ENCODE measurements around the gene SULT1A1. TPM values are rescaled to one million over a fixed set of nuclear protein-coding genes. Genes with fewer than 3 reads are reported as not detected.
"Not testable (repeated sequence)": the region's sequence is repeated elsewhere in the genome, so short reads cannot be mapped to it uniquely, and the experiment has no call there.

SULT1A1 gene
- total RNA-seq, 2 donors from 2014 or later: 7.0 to 27.2 TPM

GRCh38 chr16:28606291-28607115 is 3.3 kb downstream of the SULT1A1 start:
- Histone ChIP-seq H3K4me1 (ENCODE audit: control insufficient read depth in 1 of 2, low read depth in 2 of 2) (no peaks in the 10 kb centered on the region), H3K27ac (no peak overlapping the region), H3K27me3 (replicated peaks; ENCODE audit: insufficient read depth) (no peaks in the 10 kb centered on the region), H3K36me3 (no peaks in the 10 kb centered on the region), H3K9me3 (no peaks in the 10 kb centered on the region), H3K4me3 (no peak overlapping the region)
- DNase-seq (ENCODE audit: low spot score) (no peak), ATAC-seq (ENCODE audit: insufficient number of reproducible peaks, low FRiP score, low read depth) (no peak)
- no peak for TF ChIP-seq CTCF (IDR thresholded peaks at IDR 0.05)

- no peaks in the 10 kb centered on the region for H3K4me1 ChIP-seq (ENCODE audit: control insufficient read depth in 1 of 2, low read depth in 2 of 2)
- H3K27ac ChIP-seq: no peak overlapping the region
- H3K9me3 ChIP-seq: no peaks in the 10 kb centered on the region
- TF ChIP-seq CTCF (IDR thresholded peaks at IDR 0.05): no peak
- ATAC-seq (ENCODE audit: insufficient number of reproducible peaks, low FRiP score, low read depth) (no peak), DNase-seq (ENCODE audit: low spot score) (no peak)
- no peak overlapping the region for H3K4me3 ChIP-seq
- no peaks in the 10 kb centered on the region for H3K36me3 ChIP-seq
- H3K27me3 ChIP-seq (replicated peaks; ENCODE audit: insufficient read depth): no peaks in the 10 kb centered on the region
Measured at GRCh38 chr16:28604186-28604565, 5.7 kb downstream of the SULT1A1 start.

DNA sequence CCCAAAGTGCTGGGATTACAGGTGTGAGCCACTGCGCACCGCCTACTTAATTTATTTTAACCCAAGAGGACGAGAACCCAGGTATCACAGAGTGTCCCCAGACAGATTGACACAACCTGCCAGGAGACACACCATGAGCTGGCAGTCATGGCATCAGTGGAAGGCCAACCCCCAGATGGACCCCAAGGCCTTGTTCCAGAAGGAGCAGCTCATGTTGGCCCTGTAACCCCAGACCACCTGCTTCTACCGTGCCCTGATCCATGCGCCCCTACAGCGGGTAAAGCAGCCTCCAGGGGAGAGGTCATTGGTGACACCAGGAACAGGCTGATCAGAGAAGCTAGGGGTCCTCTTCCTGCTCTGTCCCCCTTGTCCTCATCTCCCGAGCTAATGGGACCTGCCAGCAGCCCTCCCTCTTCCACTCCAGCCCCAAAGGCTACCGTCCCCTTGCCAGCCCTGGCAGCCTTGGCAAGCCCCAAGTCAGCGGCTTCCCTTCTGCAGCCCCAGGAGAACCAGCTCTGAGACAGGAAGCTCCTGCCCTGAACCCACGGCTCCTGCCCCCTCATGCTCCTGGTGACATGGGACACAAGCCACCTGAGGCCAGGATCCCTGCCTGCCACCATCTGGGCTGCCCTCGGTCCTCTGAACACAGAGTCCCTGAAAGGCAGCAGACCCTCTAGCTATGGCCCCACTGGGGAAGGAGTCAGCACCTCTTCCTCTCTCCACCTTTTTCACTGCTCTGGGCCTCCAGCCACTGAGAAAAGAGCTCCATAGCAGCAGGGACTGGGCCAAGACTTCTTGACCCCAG is 6.3 kb downstream of the SULT1A1 start:
- ATAC-seq (ENCODE audit: insufficient number of reproducible peaks, low FRiP score, low read depth): no peak
- TF ChIP-seq CTCF (IDR thresholded peaks at IDR 0.05): no peak
- DNase-seq (ENCODE audit: low spot score): no peak
- H3K4me3 ChIP-seq: no peak overlapping the region
- H3K4me1 ChIP-seq (ENCODE audit: control insufficient read depth in 1 of 2, low read depth in 2 of 2): no peaks in the 10 kb centered on the region
- H3K36me3 ChIP-seq: no peaks in the 10 kb centered on the region
- no peaks in the 10 kb centered on the region for H3K9me3 ChIP-seq
- H3K27ac ChIP-seq: no peak overlapping the region
- H3K27me3 ChIP-seq (replicated peaks; ENCODE audit: insufficient read depth): no peaks in the 10 kb centered on the region

DNA sequence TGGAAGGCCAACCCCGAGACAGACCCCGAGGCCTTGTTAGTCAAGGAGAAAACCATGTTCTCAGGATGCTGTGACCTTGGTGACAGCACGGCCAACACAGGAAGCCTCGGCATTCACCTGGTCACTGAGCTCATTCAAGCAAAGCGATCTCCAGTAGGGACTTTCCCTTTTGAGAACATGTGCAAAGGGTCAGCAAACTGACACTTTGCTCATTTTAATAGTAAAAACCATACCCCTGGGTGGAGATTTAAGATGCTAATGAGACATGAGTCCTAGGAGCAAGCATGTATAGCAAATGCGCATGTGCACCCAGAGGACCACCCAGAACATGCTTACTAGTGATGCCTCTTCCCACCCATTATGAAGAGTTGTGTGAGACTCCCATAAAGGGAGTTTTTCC is 7.3 kb downstream of the SULT1A1 start:
- no peak for ATAC-seq (ENCODE audit: insufficient number of reproducible peaks, low FRiP score, low read depth)
- H3K36me3 ChIP-seq: no peaks in the 10 kb centered on the region
- H3K9me3 ChIP-seq: no peaks in the 10 kb centered on the region
- no peak overlapping the region for H3K27ac ChIP-seq
- no peaks in the 10 kb centered on the region for H3K4me1 ChIP-seq (ENCODE audit: control insufficient read depth in 1 of 2, low read depth in 2 of 2)
- TF ChIP-seq CTCF (IDR thresholded peaks at IDR 0.05): no peak
- H3K4me3 ChIP-seq: no peak overlapping the region
- DNase-seq (ENCODE audit: low spot score): no peak
- H3K27me3 ChIP-seq (replicated peaks; ENCODE audit: insufficient read depth): no peaks in the 10 kb centered on the region

- not testable (repeated sequence) for DNase-seq (ENCODE audit: low spot score); H3K9me3 ChIP-seq; ATAC-seq (ENCODE audit: insufficient number of reproducible peaks, low FRiP score, low read depth); H3K27me3 ChIP-seq (replicated peaks; ENCODE audit: insufficient read depth); H3K36me3 ChIP-seq; H3K4me3 ChIP-seq; H3K27ac ChIP-seq; H3K4me1 ChIP-seq (ENCODE audit: control insufficient read depth in 1 of 2, low read depth in 2 of 2)
Measured at GRCh38 chr16:28602062-28602461, 7.8 kb downstream of the SULT1A1 start.

GRCh38 chr16:28601589-28601988 is 8.3 kb downstream of the SULT1A1 start:
- H3K27me3 ChIP-seq (replicated peaks; ENCODE audit: insufficient read depth); H3K36me3 ChIP-seq; H3K4me3 ChIP-seq; H3K9me3 ChIP-seq; DNase-seq (ENCODE audit: low spot score); H3K4me1 ChIP-seq (ENCODE audit: control insufficient read depth in 1 of 2, low read depth in 2 of 2); ATAC-seq (ENCODE audit: insufficient number of reproducible peaks, low FRiP score, low read depth); H3K27ac ChIP-seq: not testable (repeated sequence)

- not testable (repeated sequence) for H3K4me1 ChIP-seq (ENCODE audit: control insufficient read depth in 1 of 2, low read depth in 2 of 2); H3K27ac ChIP-seq; DNase-seq (ENCODE audit: low spot score); H3K36me3 ChIP-seq; H3K27me3 ChIP-seq (replicated peaks; ENCODE audit: insufficient read depth); ATAC-seq (ENCODE audit: insufficient number of reproducible peaks, low FRiP score, low read depth); H3K4me3 ChIP-seq; H3K9me3 ChIP-seq
Measured at GRCh38 chr16:28600965-28601364, 8.9 kb downstream of the SULT1A1 start.

DNA sequence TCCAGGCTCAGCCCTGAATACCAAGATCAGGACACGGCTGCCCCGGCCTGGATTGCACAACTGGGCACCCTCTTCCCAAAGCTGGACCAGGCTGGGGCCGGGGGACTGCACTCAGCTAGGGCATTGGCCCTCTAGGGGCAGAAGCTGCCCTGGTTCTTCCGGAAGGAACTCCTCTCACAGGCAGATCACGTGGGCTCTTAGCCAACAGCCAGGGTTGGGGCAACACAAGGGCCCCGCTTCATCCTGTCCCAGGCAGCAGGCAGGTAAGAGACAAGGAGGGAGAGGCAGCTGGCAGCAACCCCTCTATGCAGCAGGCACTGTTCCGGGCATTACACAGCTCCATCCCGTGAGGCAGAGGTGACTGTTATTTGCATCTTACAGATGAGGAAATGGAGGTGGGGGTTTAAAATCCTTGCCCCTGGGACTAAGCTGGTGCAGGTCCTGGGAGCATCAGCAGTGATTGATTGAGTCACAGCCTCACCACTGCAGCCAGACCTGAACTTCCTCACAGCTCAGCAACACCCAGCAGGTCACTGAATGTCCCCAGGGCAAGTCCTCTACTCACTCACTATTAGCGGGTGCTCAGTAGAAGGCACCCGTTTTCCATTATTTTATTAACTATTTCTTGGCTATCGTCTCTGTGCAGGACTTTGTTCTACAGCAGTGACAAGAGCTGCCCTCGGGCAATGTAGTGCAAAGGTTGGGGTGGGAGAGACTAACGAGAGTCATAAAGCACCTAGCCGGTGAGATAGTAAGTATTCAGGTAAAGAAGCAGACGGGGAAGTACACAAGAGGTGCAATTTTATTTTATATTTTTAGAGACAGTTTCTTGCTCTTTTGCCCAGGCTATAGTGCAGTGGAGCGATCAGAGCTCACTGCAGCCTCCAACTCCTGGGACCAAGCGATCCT is 10.2 kb downstream of the SULT1A1 start:
- not testable (repeated sequence) for ATAC-seq (ENCODE audit: insufficient number of reproducible peaks, low FRiP score, low read depth); H3K36me3 ChIP-seq; H3K27me3 ChIP-seq (replicated peaks; ENCODE audit: insufficient read depth); DNase-seq (ENCODE audit: low spot score); H3K4me3 ChIP-seq; H3K4me1 ChIP-seq (ENCODE audit: control insufficient read depth in 1 of 2, low read depth in 2 of 2); H3K27ac ChIP-seq; H3K9me3 ChIP-seq
